Smooth muscle cell (in vitro differentiated cells): Measurements from ENCODE around the gene TPRN. TPM values are rescaled to one million over a fixed set of nuclear protein-coding genes. Genes with fewer than 3 reads are reported as not detected.

Experiments
- DNase-seq: peaks from one replicate; lab custom pipeline; 2025; ENCODE audit not compliant: unreplicated experiment; lab: John Stamatoyannopoulos, UW
- H2AFZ ChIP-seq: fragments of 200-600 bp; sonication (generic); 2 replicates; pipeline ENCODE4 v1.6.0; 2016; ENCODE audit warnings: antibody characterized with exemption, low read depth, mild to moderate bottlenecking
- H3F3A ChIP-seq: fragments of 200-600 bp; sonication (generic); 2 replicates; pipeline ENCODE4 v1.6.0; 2017; ENCODE audit warnings: antibody characterized with exemption, low read depth
- H3K27ac ChIP-seq: fragments of 200-600 bp; sonication (generic); 2 replicates; pipeline ENCODE4 v1.5.1; 2016; ENCODE audit warnings: low read depth, mild to moderate bottlenecking
- H3K27me3 ChIP-seq: fragments of 200-600 bp; sonication (generic); 2 replicates; pipeline ENCODE4 v1.6.1; 2016; ENCODE audit warnings: low read depth, mild to moderate bottlenecking
- H3K36me3 ChIP-seq: fragments of 200-600 bp; sonication (generic); 2 replicates; pipeline ENCODE4 v1.5.1; 2016; ENCODE audit warnings: low read depth
- H3K4me1 ChIP-seq: fragments of 200-600 bp; sonication (generic); 2 replicates; pipeline ENCODE4 v1.5.1; 2016; ENCODE audit warnings: low read depth
- H3K4me2 ChIP-seq: fragments of 200-600 bp; sonication (generic); 2 replicates; pipeline ENCODE4 v1.6.0; 2016; ENCODE audit warnings: mild to moderate bottlenecking
- H3K4me3 ChIP-seq: fragments of 200-600 bp; sonication (generic); 2 replicates; pipeline ENCODE4 v1.5.1; 2016; ENCODE audit warnings: mild to moderate bottlenecking
- H3K79me2 ChIP-seq: fragments of 200-600 bp; sonication (generic); 2 replicates; pipeline ENCODE4 v1.6.0; 2016; ENCODE audit warnings: low read depth, mild to moderate bottlenecking
- H3K9ac ChIP-seq: fragments of 200-600 bp; sonication (generic); 2 replicates; pipeline ENCODE4 v1.6.0; 2016; ENCODE audit warnings: low read depth
- H3K9me3 ChIP-seq: fragments of 200-600 bp; sonication (generic); replicated peaks from 2 replicates; pipeline ENCODE4 v1.5.1; 2016; ENCODE audit warnings: low read depth
- H4K20me1 ChIP-seq: fragments of 200-600 bp; sonication (generic); 2 replicates; pipeline ENCODE4 v1.6.0; 2016; ENCODE audit warnings: low read depth
- WGBS: methylation state at CpG from one replicate; pipeline ENCODE4 v1.1.7; 2016; ENCODE audit warnings: low lambda C conversion rate; 5-methylcytosine and 5-hydroxymethylcytosine counted together
- polyA plus RNA-seq: library from polyadenylated mRNA; unstranded; fragments of >200 nt; fragmentation: Nextera tagmentation; extraction: Ambion mirVana; gene quantifications from 2 replicates; pipeline ENCODE4 v1.2.1, GENCODE V29; 2016
- total RNA-seq: library from RNA; depleted of rRNA; stranded (reverse); fragments of >200 nt; gene quantifications from 2 replicates; pipeline ENCODE4 v1.2.3, GENCODE V29; 2014
- TF ChIP-seq, protein P1 (sequence below): fragments of 200-600 bp; sonication (generic); IDR thresholded peaks from 2 replicates; pipeline ENCODE4 v1.5.1; 2017; ENCODE audit warnings: borderline replicate concordance, mild to moderate bottlenecking, antibody characterized with exemption; ENCODE audit not compliant: insufficient read depth, poor library complexity, severe bottlenecking

Gene TPRN
- total and polyA plus RNA-seq, 2 experiments from 2014 or later: 4.0 to 19.0 TPM

- Histone ChIP-seq H3F3A (peaks cover 25% of the 10 kb centered on the region), H3K36me3 (no peaks in the 10 kb centered on the region), H3K4me1 (peaks cover 5% of the 10 kb centered on the region), H3K4me3 (peak overlapping the region; percentile 93), H2AFZ (no peak overlapping the region), H4K20me1 (peaks cover 32% of the 10 kb centered on the region), H3K79me2 (peaks cover 38% of the 10 kb centered on the region), H3K9ac (peak overlapping the region; percentile 90), H3K27ac (peak overlapping the region; percentile 86), H3K9me3 (no peaks in the 10 kb centered on the region), H3K4me2 (peak overlapping the region; percentile 100), H3K27me3 (no peaks in the 10 kb centered on the region)
- 80% methylated on average over 36 of the region's 36 CpGs for WGBS
- DNase-seq: no peak
- TF ChIP-seq, protein P1, sequence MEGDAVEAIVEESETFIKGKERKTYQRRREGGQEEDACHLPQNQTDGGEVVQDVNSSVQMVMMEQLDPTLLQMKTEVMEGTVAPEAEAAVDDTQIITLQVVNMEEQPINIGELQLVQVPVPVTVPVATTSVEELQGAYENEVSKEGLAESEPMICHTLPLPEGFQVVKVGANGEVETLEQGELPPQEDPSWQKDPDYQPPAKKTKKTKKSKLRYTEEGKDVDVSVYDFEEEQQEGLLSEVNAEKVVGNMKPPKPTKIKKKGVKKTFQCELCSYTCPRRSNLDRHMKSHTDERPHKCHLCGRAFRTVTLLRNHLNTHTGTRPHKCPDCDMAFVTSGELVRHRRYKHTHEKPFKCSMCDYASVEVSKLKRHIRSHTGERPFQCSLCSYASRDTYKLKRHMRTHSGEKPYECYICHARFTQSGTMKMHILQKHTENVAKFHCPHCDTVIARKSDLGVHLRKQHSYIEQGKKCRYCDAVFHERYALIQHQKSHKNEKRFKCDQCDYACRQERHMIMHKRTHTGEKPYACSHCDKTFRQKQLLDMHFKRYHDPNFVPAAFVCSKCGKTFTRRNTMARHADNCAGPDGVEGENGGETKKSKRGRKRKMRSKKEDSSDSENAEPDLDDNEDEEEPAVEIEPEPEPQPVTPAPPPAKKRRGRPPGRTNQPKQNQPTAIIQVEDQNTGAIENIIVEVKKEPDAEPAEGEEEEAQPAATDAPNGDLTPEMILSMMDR: no peak
Measured at GRCh38 chr9:137242269-137243203, 42.0 kb upstream of the TPRN start.

DNA sequence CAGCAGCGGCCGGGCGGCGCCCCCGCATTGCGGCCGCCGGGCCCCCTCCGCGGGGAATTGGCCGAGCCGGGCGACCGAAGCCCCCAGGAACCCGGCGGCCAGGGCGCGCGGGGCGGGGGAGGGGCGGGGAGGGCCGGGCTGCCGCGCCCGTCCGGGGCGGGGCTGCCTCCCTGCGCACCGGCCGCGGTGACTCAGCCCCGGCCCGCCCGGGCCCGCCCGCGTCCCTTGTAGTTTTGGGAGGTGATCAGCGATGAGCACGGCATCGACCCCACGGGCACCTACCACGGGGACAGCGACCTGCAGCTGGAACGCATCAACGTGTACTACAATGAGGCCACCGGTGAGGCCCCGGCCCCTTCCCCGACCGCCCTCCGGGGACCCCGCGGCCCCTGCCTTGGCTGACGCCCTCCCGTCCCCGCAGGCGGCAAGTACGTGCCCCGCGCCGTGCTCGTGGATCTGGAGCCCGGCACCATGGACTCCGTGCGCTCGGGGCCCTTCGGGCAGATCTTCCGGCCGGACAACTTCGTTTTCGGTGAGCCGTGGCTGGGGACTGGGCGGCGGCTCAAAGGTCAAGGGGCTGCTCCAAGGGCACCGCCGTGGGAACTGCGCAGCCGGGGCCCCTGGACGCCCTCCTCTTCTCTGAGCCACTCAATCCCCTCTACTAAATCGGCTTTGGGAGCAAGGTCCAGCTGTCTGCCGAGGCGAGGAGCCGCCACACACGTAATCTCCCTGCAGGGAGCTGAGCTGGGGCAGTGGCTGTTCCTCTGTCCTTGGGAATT, 41.1 kb upstream of the TPRN start:
- peak overlapping the region; percentile 100 for H3K4me2 ChIP-seq
- H3K9ac ChIP-seq: peak overlapping the region; percentile 90
- no peaks in the 10 kb centered on the region for H3K9me3 ChIP-seq
- H3K4me3 ChIP-seq: peak overlapping the region; percentile 93
- H3K27me3 ChIP-seq: no peaks in the 10 kb centered on the region
- WGBS: 7% methylated on average over 29 of the region's 83 CpGs
- H3K27ac ChIP-seq: peak overlapping the region; percentile 86
- H3K4me1 ChIP-seq: peaks cover 7% of the 10 kb centered on the region
- no peak for DNase-seq
- TF ChIP-seq, protein P1: no peak
- H4K20me1 ChIP-seq: peaks cover 38% of the 10 kb centered on the region
- peaks cover 38% of the 10 kb centered on the region for H3K79me2 ChIP-seq
- H3K36me3 ChIP-seq: no peaks in the 10 kb centered on the region
- peaks cover 25% of the 10 kb centered on the region for H3F3A ChIP-seq
- no peak overlapping the region for H2AFZ ChIP-seq

- Histone ChIP-seq H3K79me2 (peaks cover 38% of the 10 kb centered on the region), H3K27me3 (no peaks in the 10 kb centered on the region), H3K4me3 (peak within 1 kb of the TSS; percentile 93), H3K4me2 (peak within 1 kb of the TSS; percentile 100), H3K27ac (peak within 1 kb of the TSS; percentile 93), H3K36me3 (no peaks in the 10 kb centered on the region), H4K20me1 (peaks cover 42% of the 10 kb centered on the region), H3K4me1 (peaks cover 13% of the 10 kb centered on the region), H3K9ac (peak within 1 kb of the TSS; percentile 90), H3F3A (peaks cover 25% of the 10 kb centered on the region), H3K9me3 (no peaks in the 10 kb centered on the region), H2AFZ (peak within 1 kb of the TSS; percentile 86)
- DNase-seq: peak; percentile 100
- WGBS: 1% methylated on average over 63 of the region's 67 CpGs
- TF ChIP-seq, protein P1: no peak
Measured at GRCh38 chr9:137240841-137241489, 40.4 kb upstream of the TPRN start, which contains the start of gene TUBB4B. TSS of gene TUBB4B (plus strand) at chr9:137241287. CDS start at chr9:137241361, 74 bp downstream.
